HG02981 (cell line): ENCODE data around the gene SCTR.
"Not testable (repeated sequence)": the region's sequence is repeated elsewhere in the genome, so short reads cannot be mapped to it uniquely, and the experiment has no call there.

Experiments used
- ATAC-seq: cut with Tn5 transposase; IDR thresholded peaks from one replicate; pipeline ENCODE4 v1.9.1; 2021; ENCODE audit warnings: mild to moderate bottlenecking, moderate library complexity; ENCODE audit not compliant: unreplicated experiment

Gene SCTR

GRCh38 chr2:119417908-119418307, 106.4 kb downstream of the SCTR start:
- ATAC-seq: no peak

- no peak for ATAC-seq
These were observed 107.9 kb downstream of the SCTR start for GRCh38 chr2:119416299-119416923.

GRCh38 chr2:119415630-119416029, 108.7 kb downstream of the SCTR start:
- ATAC-seq: no peak

- ATAC-seq: no peak
These were observed 109.4 kb downstream of the SCTR start for GRCh38 chr2:119414894-119415293.

GRCh38 chr2:119409506-119409905, 114.8 kb downstream of the SCTR start:
- ATAC-seq: no peak

GRCh38 chr2:119408221-119408619, 116.1 kb downstream of the SCTR start:
- no peak for ATAC-seq

- no peak for ATAC-seq
These were observed 116.7 kb downstream of the SCTR start for GRCh38 chr2:119407430-119408220.

GRCh38 chr2:119405151-119405550, 119.1 kb downstream of the SCTR start:
- ATAC-seq: no peak

- not testable (repeated sequence) for ATAC-seq
These were observed 120.7 kb downstream of the SCTR start for GRCh38 chr2:119403618-119404017.

GRCh38 chr2:119402645-119403560, 121.4 kb downstream of the SCTR start:
- ATAC-seq: no peak

GRCh38 chr2:119402106-119402505, 122.2 kb downstream of the SCTR start:
- ATAC-seq: no peak

GRCh38 chr2:119397196-119397595, 127.1 kb downstream of the SCTR start:
- no peak for ATAC-seq

GRCh38 chr2:119393971-119394748, 130.1 kb downstream of the SCTR start:
- no peak for ATAC-seq
